Measurements from ENCODE around the gene SPARC.

The SPARC gene

GRCh38 chr5:151678713-151679112, 8.0 kb downstream of the SPARC start:
- DNase-seq (ENCODE audit: low read depth), result no peak

DNA sequence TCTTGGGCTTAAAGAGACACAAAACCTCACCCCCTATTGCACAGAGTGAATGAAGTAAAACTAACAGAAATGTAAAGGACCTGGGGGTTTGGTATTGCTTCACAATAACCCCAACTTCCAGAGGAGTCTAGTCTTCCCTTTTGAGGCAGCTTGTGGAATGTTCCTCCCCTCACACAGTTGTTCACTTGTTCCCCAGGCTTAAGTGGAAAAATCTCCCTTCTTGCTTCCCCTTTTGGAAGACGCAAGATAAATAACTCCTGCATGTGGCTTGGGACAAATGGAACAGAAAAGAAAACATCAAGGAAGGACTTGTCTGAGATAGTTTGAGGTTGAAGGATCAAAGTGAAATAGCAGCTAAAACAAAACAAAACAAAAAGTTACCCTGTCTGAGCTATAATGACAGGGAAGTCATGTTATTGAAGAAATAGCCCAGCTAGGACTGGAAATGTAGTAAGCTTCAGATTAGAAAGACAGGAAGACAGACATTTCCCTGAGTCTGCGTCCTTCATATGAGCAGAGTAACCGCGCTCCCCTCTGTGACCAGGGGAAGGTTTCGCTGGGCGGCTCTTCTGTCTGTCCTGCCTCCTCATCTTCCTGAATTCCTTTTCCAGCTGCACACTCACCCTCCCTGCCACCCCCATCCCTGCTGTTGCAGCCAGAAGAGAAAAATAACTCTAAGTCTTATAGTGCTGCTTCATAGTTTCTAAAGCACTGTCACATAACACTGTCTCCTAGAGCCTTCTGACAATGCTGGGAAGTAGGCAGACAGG, 8.8 kb downstream of the SPARC start:
- DNase-seq (ENCODE audit: low read depth), result peak; percentile 61

- DNase-seq (ENCODE audit: low read depth), result peak; percentile 25
Observed at GRCh38 chr5:151676719-151677118, 10.0 kb downstream of the SPARC start.

DNA sequence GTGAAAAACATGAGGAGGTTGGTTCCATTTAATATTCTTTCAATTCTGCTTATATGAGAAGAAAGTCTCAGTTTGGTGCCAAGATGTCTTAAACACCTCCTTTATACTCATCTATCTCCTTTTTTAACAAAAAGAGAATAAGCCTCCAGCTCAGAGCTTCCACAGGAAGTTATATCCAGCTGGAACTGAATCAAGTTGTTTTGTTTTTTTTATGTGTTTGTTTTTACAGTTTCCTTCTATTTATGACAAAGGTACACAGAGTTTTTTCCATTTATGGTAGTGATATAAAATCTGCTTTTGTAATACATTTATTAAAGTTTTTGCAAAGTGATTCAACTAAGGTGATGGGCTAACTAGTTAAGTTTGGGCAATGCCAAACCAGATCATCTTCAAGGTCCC, 10.4 kb downstream of the SPARC start:
- peak; percentile 15 for DNase-seq (ENCODE audit: low read depth)

- peak; percentile 86 for DNase-seq (ENCODE audit: low read depth)
Observed at GRCh38 chr5:151675611-151676313, 11.0 kb downstream of the SPARC start.

- DNase-seq (ENCODE audit: low read depth), result peak; percentile 16
Observed at GRCh38 chr5:151674626-151675610, 11.8 kb downstream of the SPARC start.

DNA sequence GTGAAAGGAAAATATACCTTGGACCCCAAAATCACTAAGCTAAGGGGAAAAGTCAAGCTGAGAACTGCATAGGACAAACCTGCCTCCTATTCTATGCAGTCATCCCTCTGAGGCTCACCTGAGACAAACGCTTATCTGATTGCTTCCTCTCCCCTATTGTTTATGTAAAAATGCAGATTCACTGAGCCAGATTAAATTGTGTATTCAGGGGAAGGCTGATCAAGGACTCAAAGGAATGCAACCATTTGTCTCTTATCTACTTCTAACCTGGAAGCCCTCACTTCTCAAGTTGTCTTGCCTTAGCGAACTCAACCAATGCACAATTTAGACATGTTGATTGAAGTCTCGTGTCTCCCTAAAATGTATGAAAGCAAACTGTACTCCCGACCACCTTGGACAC, 13.3 kb downstream of the SPARC start:
- DNase-seq (ENCODE audit: low read depth), result no peak

GRCh38 chr5:151672516-151672915, 14.2 kb downstream of the SPARC start:
- DNase-seq (ENCODE audit: low read depth), result peak; percentile 20

DNA sequence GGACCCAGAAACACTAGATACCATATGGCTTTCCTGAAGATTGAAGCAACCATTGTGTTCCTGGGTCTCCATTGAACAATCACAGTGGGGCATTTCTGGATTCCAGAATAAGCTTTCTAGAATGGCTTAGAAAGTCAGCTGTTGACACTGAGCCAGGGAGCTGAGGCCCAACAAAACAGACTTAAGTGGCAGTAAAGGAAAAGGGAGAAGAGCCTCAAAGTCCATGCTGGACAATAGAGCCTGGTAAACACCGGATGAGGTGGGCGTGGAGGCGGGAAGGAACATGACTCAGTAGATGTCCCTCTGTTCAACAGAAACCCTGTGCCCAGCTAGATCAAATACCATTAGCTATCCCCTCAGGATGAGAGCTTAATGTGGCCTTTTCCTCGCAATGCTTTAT, 14.8 kb downstream of the SPARC start:
- peak; percentile 80 for DNase-seq (ENCODE audit: low read depth)

DNA sequence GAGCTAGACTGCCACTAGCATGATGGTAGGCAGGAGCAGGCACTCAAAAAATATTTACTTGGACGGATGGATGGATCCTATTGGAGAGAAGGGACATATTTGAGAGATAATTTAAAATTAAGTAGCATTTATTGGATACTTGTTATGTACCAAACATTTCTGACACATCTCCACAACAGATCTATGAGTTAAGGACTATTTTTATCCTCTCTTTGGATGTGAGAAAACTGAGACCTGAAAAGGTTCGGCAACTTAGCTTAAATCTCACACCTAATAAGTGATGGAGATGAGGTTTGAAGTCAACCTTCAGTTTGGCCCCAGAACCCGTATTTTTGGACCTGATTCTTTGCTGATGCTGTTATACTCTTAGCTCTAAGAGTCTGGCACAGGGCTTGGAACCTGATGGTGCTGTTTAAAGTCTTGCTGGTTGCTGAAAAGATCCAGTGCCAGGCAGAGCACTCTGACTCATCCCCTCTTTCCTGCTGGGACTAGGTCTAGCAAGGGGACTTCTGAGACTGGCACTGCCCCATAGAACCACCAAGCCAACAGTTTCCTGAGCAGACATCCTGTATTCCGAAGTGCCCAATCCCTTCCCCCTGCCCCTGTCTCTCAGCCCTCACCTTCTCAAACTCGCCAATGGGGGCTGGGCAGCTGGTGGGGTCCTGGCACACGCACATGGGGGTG, 15.6 kb downstream of the SPARC start:
- DNase-seq (ENCODE audit: low read depth), result peak; percentile 61

GRCh38 chr5:151670083-151670686, 16.5 kb downstream of the SPARC start:
- peak; percentile 55 for DNase-seq (ENCODE audit: low read depth)

DNA sequence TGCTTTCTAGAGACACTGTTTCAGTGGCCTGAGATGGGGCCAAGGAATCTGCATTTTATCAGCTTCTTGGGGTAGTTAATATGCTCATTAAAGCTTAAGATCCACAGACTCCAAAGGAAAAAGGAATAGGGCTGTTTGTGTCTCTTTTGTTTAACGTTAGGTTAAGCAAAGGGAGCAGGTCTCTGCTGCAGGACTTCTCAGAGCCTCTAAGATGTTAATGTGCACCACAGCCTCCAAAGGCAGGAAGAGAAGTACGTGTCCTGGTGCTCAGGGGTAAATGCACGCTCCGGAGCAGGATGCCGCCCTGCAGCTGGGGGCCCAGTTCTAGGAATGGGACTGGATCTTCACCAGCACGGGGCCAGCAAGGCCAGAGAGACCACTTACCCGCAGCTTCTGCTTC, 19.6 kb downstream of the SPARC start:
- peak; percentile 3 for DNase-seq (ENCODE audit: low read depth)

DNA sequence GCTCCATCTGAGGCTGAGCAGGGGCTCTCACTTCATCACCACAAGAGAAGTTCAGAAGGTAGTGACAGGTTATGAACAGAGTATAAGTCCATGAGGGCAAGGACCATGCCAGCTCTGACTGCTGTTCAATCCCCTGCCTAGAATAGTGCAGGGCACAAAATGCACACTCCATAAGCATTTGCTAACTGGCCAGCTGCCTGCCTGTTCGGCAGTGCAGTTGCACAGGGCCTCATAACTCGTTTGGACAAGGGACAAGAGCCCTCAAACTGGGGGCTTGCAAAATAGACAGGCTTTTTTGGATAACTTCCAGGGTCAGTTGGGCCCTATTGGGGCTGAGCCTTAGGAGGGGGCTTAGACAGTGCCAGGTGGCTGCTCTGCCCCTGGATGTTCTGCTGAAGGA, 21.1 kb downstream of the SPARC start:
- DNase-seq (ENCODE audit: low read depth), result peak; percentile 20

DNA sequence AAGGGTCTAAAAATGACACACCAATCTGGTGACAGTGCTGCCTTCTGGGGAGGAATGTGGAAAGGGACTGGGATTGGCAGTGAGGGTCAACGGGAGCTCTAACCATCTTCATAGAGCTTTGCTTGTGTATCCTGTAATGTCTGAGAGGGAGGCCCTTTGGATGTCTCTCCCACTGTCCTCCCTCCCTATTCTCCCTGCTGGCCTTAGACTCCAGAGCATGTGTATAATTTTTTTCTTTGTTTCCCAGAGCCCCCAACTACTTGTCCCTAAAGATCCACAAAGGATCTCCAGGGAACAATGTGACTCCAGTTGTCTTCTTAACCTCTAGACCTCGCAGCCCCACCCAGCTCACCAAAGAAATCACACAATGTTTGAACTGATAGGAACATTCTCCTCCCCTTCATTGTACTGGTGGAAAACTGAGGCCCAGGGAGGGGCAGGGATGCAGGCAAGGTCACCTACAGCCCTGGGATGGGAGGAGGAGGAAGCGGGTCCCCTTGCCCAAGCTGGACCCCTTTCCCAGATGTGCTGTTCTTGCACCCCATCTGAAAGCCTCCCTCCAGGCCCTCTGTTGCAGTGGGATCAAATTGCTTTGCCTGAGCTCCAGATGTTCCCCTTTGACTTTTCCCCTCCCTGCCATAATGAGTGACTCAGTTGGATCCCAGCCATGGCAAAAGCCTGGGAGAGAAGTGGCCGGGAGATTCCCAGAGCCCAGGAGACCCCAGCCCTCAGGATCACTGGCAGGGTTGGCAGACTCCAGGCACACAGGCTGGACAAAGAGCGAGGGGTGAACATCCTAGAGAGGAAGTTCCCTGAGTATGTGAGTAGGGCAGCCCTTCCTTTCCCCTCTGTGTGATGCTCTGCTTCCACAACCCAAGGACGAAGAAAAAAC, 21.8 kb downstream of the SPARC start:
- DNase-seq (ENCODE audit: low read depth), result no peak

GRCh38 chr5:151663617-151664293, 23.0 kb downstream of the SPARC start:
- DNase-seq (ENCODE audit: low read depth), result no peak

DNA sequence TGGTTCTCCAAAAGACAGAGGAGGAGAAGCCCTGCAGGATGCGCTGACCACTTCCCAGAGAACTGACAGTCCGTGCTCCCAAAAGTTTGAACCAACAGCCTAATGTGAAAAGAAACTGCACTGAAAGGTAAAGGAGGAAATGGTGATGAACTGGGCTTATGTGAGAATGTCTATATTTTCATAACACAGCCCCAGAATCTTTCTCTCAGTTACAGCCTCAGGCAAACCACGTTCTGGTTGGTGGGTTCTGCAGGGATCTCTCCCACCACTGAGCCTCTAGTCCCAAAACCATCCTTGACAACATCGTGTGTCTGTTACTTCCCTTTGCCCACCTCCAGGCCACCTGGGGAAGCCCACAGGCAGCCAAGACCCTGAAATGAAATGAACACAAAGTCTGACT, 23.9 kb downstream of the SPARC start:
- DNase-seq (ENCODE audit: low read depth), result no peak

DNA sequence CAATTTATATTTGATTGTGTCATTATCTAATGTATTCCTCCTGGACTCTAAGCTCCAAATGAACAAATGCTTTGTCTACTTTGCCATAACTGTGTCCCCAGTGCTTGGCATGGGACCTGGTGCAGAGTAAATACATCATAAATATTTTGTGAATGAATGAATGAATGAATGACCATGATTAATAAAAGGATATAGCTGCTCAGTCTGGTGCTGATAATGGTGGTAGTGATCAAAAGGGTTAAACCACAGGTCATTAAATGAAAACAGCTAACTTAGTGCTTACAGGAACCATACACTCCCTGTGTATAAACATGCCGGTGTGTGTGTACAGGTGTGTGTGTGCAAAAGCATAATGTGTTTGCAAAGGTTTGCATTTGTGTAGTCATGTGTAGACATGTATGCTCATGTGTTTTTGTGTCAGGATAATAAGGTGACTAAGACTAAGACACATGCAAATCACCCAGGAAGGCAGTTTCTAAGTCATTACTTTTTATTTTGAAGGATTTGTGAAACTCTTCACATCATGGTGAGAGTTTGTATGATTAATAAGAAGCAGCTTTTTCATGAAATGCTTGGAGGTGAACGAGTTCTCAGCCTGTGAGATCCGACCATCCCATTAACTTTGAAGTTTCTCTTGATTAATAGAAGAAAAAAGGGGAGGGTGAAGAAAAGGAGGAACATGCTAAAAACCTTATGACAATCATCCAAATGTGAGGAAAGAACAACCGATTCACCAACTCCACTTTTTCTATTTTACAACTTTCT, 24.6 kb downstream of the SPARC start:
- DNase-seq (ENCODE audit: low read depth), result no peak

DNA sequence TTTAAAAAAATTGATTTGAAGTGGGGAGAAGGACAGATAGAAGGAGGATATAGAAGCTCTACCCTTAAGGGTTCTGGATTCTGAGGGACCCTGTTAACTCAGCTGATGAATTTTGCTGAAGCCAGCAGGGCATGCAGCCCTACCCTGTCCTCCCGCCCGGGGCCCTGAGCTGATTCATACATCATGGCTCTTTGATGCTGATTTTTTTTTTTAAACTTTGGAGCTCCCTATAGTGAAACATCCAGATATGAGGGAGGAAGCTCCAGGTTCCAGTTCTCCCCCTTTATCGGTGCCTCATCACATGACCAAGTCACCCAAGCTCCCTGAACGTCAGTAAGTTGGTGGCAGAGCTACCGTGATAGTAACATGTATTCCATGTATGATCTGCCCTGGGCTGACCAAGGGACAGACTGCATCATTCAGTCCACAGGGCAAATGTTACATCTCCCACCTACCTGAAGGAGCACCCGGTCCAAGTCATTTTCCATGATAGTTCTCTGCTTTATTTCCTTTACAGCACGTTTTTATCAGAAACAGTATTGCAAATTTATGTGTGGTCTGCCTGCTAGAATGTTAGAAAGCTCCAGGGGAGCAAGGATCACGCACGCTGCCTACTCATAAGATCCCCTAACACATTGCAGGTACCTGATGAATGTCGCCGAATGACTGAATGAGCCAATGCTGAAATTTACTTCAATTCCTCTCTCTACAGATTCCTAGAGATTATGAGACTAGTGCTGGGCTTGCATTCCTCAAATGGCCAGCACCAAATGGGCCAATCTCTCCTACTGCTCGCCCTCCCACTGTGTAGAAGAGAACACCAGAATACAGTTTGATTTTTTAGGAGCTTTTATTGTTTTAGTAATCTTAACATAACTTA, 25.9 kb downstream of the SPARC start:
- DNase-seq (ENCODE audit: low read depth), result peak; percentile 70

Measured in iris pigment epithelial cell (primary cell).